Measurements from ENCODE around the gene PGAM4. TPM values are rescaled to one million over a fixed set of nuclear protein-coding genes. Genes with fewer than 3 reads are reported as not detected.
"Not testable (repeated sequence)": the region's sequence is repeated elsewhere in the genome, so short reads cannot be mapped to it uniquely, and the experiment has no call there.

The PGAM4 gene
- total and polyA plus RNA-seq, 5 donors: 0.34 TPM; not detected in 4

GRCh38 chrX:77953708-77954107 lies 15.7 kb downstream of the PGAM4 start:
- ATAC-seq (no peak), DNase-seq (no peak)
- no peak overlapping the region for H3K4me3 ChIP-seq (ENCODE audit: low read length)
- no peak overlapping the region for H3K27ac ChIP-seq (ENCODE audit: low read length)
- H3K4me1 ChIP-seq (ENCODE audit: control insufficient read depth, insufficient read depth, low read length): no peaks in the 10 kb centered on the region
- intact Hi-C loops (cut with DNase I): no loop called here
- H3K9me3 ChIP-seq (ENCODE audit: control insufficient read depth, low read length): no peaks in the 10 kb centered on the region
- 29% methylated on average over 1 of the region's 1 CpG for WGBS
- H3K27me3 ChIP-seq (ENCODE audit: control insufficient read depth, insufficient read depth): no peaks in the 10 kb centered on the region

- intact Hi-C loops (cut with DNase I): no loop called here
- no peaks in the 10 kb centered on the region for H3K9me3 ChIP-seq (ENCODE audit: control insufficient read depth, low read length)
- no peaks in the 10 kb centered on the region for H3K4me1 ChIP-seq (ENCODE audit: control insufficient read depth, insufficient read depth, low read length)
- ATAC-seq: no peak
- no peak overlapping the region for H3K4me3 ChIP-seq (ENCODE audit: low read length)
- 49% methylated on average over 1 of the region's 1 CpG for WGBS
- DNase-seq: no peak
- no peaks in the 10 kb centered on the region for H3K27me3 ChIP-seq (ENCODE audit: control insufficient read depth, insufficient read depth)
- H3K27ac ChIP-seq (ENCODE audit: low read length): no peak overlapping the region
Measured at GRCh38 chrX:77953302-77953701, 16.1 kb downstream of the PGAM4 start.

- 65% methylated on average over 1 of the region's 1 CpG for WGBS
- no peak for DNase-seq
- Histone ChIP-seq H3K4me1 (ENCODE audit: control insufficient read depth, insufficient read depth, low read length) (no peaks in the 10 kb centered on the region), H3K27ac (ENCODE audit: low read length) (no peak overlapping the region), H3K27me3 (ENCODE audit: control insufficient read depth, insufficient read depth) (no peaks in the 10 kb centered on the region), H3K9me3 (ENCODE audit: control insufficient read depth, low read length) (no peaks in the 10 kb centered on the region), H3K4me3 (ENCODE audit: low read length) (no peak overlapping the region)
- intact Hi-C loops (cut with DNase I): no loop called here
- ATAC-seq: no peak
Measured at GRCh38 chrX:77952173-77952572, 17.3 kb downstream of the PGAM4 start.

GRCh38 chrX:77949840-77950239 lies 19.6 kb downstream of the PGAM4 start:
- 95% methylated on average over 2 of the region's 2 CpGs for WGBS
- intact Hi-C loops (cut with DNase I): no loop called here

GRCh38 chrX:77946571-77946970 lies 22.9 kb downstream of the PGAM4 start:
- Histone ChIP-seq H3K9me3 (ENCODE audit: control insufficient read depth, low read length) (no peaks in the 10 kb centered on the region), H3K4me1 (ENCODE audit: control insufficient read depth, insufficient read depth, low read length) (peaks cover 2% of the 10 kb centered on the region), H3K27me3 (ENCODE audit: control insufficient read depth, insufficient read depth) (no peaks in the 10 kb centered on the region), H3K4me3 (ENCODE audit: low read length) (no peak overlapping the region), H3K27ac (ENCODE audit: low read length) (no peak overlapping the region)
- ATAC-seq (no peak), DNase-seq (no peak)
- intact Hi-C loops (cut with DNase I): no loop called here
- WGBS: 80% methylated on average over 2 of the region's 2 CpGs

More at GRCh38 chrX:77949840-77950239, 19.6 kb downstream of the PGAM4 start:
- Histone ChIP-seq H3K27me3 (ENCODE audit: control insufficient read depth, insufficient read depth) (no peaks in the 10 kb centered on the region), H3K9me3 (ENCODE audit: control insufficient read depth, low read length) (no peaks in the 10 kb centered on the region), H3K4me3 (ENCODE audit: low read length) (no peak overlapping the region), H3K27ac (ENCODE audit: low read length) (no peak overlapping the region), H3K4me1 (ENCODE audit: control insufficient read depth, insufficient read depth, low read length) (peaks cover 2% of the 10 kb centered on the region)
- ATAC-seq: no peak
- no peak for DNase-seq

GRCh38 chrX:77945910-77946545 lies 23.4 kb downstream of the PGAM4 start:
- WGBS: 46% methylated on average over 7 of the region's 7 CpGs
- intact Hi-C loops (cut with DNase I): no loop called here
- Histone ChIP-seq H3K27me3 (ENCODE audit: control insufficient read depth, insufficient read depth) (no peaks in the 10 kb centered on the region), H3K9me3 (ENCODE audit: control insufficient read depth, low read length) (no peaks in the 10 kb centered on the region), H3K27ac (ENCODE audit: low read length) (no peak overlapping the region), H3K4me1 (ENCODE audit: control insufficient read depth, insufficient read depth, low read length) (peaks cover 2% of the 10 kb centered on the region), H3K4me3 (ENCODE audit: low read length) (no peak overlapping the region)
- DNase-seq (no peak), ATAC-seq (no peak)

GRCh38 chrX:77945031-77945430 lies 24.4 kb downstream of the PGAM4 start:
- H3K27me3 ChIP-seq (ENCODE audit: control insufficient read depth, insufficient read depth); H3K9me3 ChIP-seq (ENCODE audit: control insufficient read depth, low read length); ATAC-seq; H3K27ac ChIP-seq (ENCODE audit: low read length); DNase-seq; intact Hi-C loops (cut with DNase I); H3K4me1 ChIP-seq (ENCODE audit: control insufficient read depth, insufficient read depth, low read length); H3K4me3 ChIP-seq (ENCODE audit: low read length): not testable (repeated sequence)
- 97% methylated on average over 6 of the region's 6 CpGs for WGBS

GRCh38 chrX:77938083-77938680 lies 31.3 kb downstream of the PGAM4 start:
- 83% methylated on average over 4 of the region's 4 CpGs for WGBS
- H3K27ac ChIP-seq (ENCODE audit: low read length): no peak overlapping the region
- H3K9me3 ChIP-seq (ENCODE audit: control insufficient read depth, low read length): no peaks in the 10 kb centered on the region
- no peaks in the 10 kb centered on the region for H3K27me3 ChIP-seq (ENCODE audit: control insufficient read depth, insufficient read depth)
- DNase-seq (no peak), ATAC-seq (no peak)
- H3K4me3 ChIP-seq (ENCODE audit: low read length): no peak overlapping the region
- no peaks in the 10 kb centered on the region for H3K4me1 ChIP-seq (ENCODE audit: control insufficient read depth, insufficient read depth, low read length)
- intact Hi-C loops (cut with DNase I): no loop called here

GRCh38 chrX:77937291-77937690 lies 32.1 kb downstream of the PGAM4 start:
- no peaks in the 10 kb centered on the region for H3K27me3 ChIP-seq (ENCODE audit: control insufficient read depth, insufficient read depth)
- 62% methylated on average over 3 of the region's 3 CpGs for WGBS
- no peak overlapping the region for H3K4me3 ChIP-seq (ENCODE audit: low read length)
- no peaks in the 10 kb centered on the region for H3K9me3 ChIP-seq (ENCODE audit: control insufficient read depth, low read length)
- ATAC-seq (no peak), DNase-seq (no peak)
- no peaks in the 10 kb centered on the region for H3K4me1 ChIP-seq (ENCODE audit: control insufficient read depth, insufficient read depth, low read length)
- H3K27ac ChIP-seq (ENCODE audit: low read length): no peak overlapping the region
- intact Hi-C loops (cut with DNase I): no loop called here

- ATAC-seq (no peak), DNase-seq (no peak)
- Histone ChIP-seq H3K9me3 (ENCODE audit: control insufficient read depth, low read length) (no peaks in the 10 kb centered on the region), H3K27ac (ENCODE audit: low read length) (no peak overlapping the region), H3K27me3 (ENCODE audit: control insufficient read depth, insufficient read depth) (no peaks in the 10 kb centered on the region), H3K4me1 (ENCODE audit: control insufficient read depth, insufficient read depth, low read length) (no peaks in the 10 kb centered on the region), H3K4me3 (ENCODE audit: low read length) (no peak overlapping the region)
- intact Hi-C loops (cut with DNase I): no loop called here
Measured at GRCh38 chrX:77936299-77936698, 33.1 kb downstream of the PGAM4 start.

GRCh38 chrX:77935886-77936285 lies 33.6 kb downstream of the PGAM4 start:
- no peaks in the 10 kb centered on the region for H3K27me3 ChIP-seq (ENCODE audit: control insufficient read depth, insufficient read depth)
- WGBS: 83% methylated on average over 1 of the region's 1 CpG
- ATAC-seq: no peak
- H3K4me1 ChIP-seq (ENCODE audit: control insufficient read depth, insufficient read depth, low read length): no peaks in the 10 kb centered on the region
- no peak overlapping the region for H3K27ac ChIP-seq (ENCODE audit: low read length)
- no peaks in the 10 kb centered on the region for H3K9me3 ChIP-seq (ENCODE audit: control insufficient read depth, low read length)
- H3K4me3 ChIP-seq (ENCODE audit: low read length): no peak overlapping the region
- intact Hi-C loops (cut with DNase I): no loop called here
- no peak for DNase-seq

- no peaks in the 10 kb centered on the region for H3K4me1 ChIP-seq (ENCODE audit: control insufficient read depth, insufficient read depth, low read length)
- H3K27me3 ChIP-seq (ENCODE audit: control insufficient read depth, insufficient read depth): no peaks in the 10 kb centered on the region
- DNase-seq (no peak), ATAC-seq (no peak)
- intact Hi-C loops (cut with DNase I): no loop called here
- H3K4me3 ChIP-seq (ENCODE audit: low read length): no peak overlapping the region
- no peaks in the 10 kb centered on the region for H3K9me3 ChIP-seq (ENCODE audit: control insufficient read depth, low read length)
- H3K27ac ChIP-seq (ENCODE audit: low read length): no peak overlapping the region
- WGBS: 76% methylated on average over 1 of the region's 1 CpG
Measured at GRCh38 chrX:77930581-77930980, 38.9 kb downstream of the PGAM4 start.

All from right cardiac atrium (tissue), 5 donors.